GM18873 (cell line): ENCODE results near the gene CDKAL1.

Source experiments
- ATAC-seq: cut with Tn5 transposase; IDR thresholded peaks from one replicate; pipeline ENCODE4 v1.9.1; 2021; ENCODE audit warnings: mild to moderate bottlenecking, moderate library complexity, moderate number of reproducible peaks; ENCODE audit not compliant: unreplicated experiment, low FRiP score

Gene CDKAL1

GRCh38 chr6:21109391-21110178 lies 575.3 kb downstream of the CDKAL1 start:
- ATAC-seq, result no peak

GRCh38 chr6:21110684-21111083 lies 576.4 kb downstream of the CDKAL1 start:
- ATAC-seq, result no peak

- ATAC-seq, result no peak
Observed at GRCh38 chr6:21111093-21111725, 577.0 kb downstream of the CDKAL1 start.

- no peak for ATAC-seq
Observed at GRCh38 chr6:21115111-21115510, 580.9 kb downstream of the CDKAL1 start.

- ATAC-seq, result no peak
Observed at GRCh38 chr6:21116736-21117135, 582.5 kb downstream of the CDKAL1 start.

GRCh38 chr6:21118216-21118780 lies 584.0 kb downstream of the CDKAL1 start:
- no peak for ATAC-seq

GRCh38 chr6:21121636-21122136 lies 587.4 kb downstream of the CDKAL1 start:
- no peak for ATAC-seq

GRCh38 chr6:21123507-21124436 lies 589.5 kb downstream of the CDKAL1 start:
- no peak for ATAC-seq

- ATAC-seq, result no peak
Observed at GRCh38 chr6:21128601-21129000, 594.3 kb downstream of the CDKAL1 start.

- no peak for ATAC-seq
Observed at GRCh38 chr6:21131406-21131805, 597.1 kb downstream of the CDKAL1 start.

- no peak for ATAC-seq
Observed at GRCh38 chr6:21132446-21132845, 598.2 kb downstream of the CDKAL1 start.

GRCh38 chr6:21132856-21133838 lies 598.9 kb downstream of the CDKAL1 start:
- ATAC-seq, result no peak

- no peak for ATAC-seq
Observed at GRCh38 chr6:21133901-21134300, 599.6 kb downstream of the CDKAL1 start.

GRCh38 chr6:21134356-21134755 lies 600.1 kb downstream of the CDKAL1 start:
- no peak for ATAC-seq

GRCh38 chr6:21135484-21136013 lies 601.3 kb downstream of the CDKAL1 start:
- ATAC-seq, result no peak

GRCh38 chr6:21137700-21138335 lies 603.6 kb downstream of the CDKAL1 start:
- ATAC-seq, result no peak

- ATAC-seq, result no peak
Observed at GRCh38 chr6:21138336-21139069, 604.2 kb downstream of the CDKAL1 start.

GRCh38 chr6:21140966-21141365 lies 606.7 kb downstream of the CDKAL1 start:
- no peak for ATAC-seq
